AG04450 (cell line): ENCODE data around the gene DAD1. TPM values are rescaled to one million over a fixed set of nuclear protein-coding genes. Genes with fewer than 3 reads are reported as not detected.
A peak's percentile ranks its signal among the peaks of the same experiment; 100 is the strongest.
"Not testable (repeated sequence)": the region's sequence is repeated elsewhere in the genome, so short reads cannot be mapped to it uniquely, and the experiment has no call there.

Experiments
- CTCF ChIA-PET: fragments of 300-600, 350-600 bp; formaldehyde crosslinking; extraction: SDS; loops from one replicate; lab custom pipeline; 2022; ENCODE audit warnings: antibody characterized with exemption, inconsistent platforms; lab: Charles Lee
- POLR2A ChIA-PET: fragments of 350-600 bp; formaldehyde crosslinking; extraction: SDS; loops from one replicate; lab custom pipeline; 2021; ENCODE audit warnings: antibody characterized with exemption, inconsistent platforms; lab: Yijun Ruan, JAX
- DNase-seq: peaks from one replicate; pipeline ENCODE4 v3.0.0-alpha.2; 2011; ENCODE audit warnings: low read depth, low spot score
- H3K27ac ChIP-seq: one replicate; pipeline ENCODE4 v1.5.1; 2012; ENCODE audit warnings: low read depth, low read length, control low read depth
- H3K27me3 ChIP-seq: one replicate; pipeline ENCODE4 v1.6.0; 2012; ENCODE audit warnings: low read length; ENCODE audit not compliant: control insufficient read depth, insufficient read depth
- H3K4me3 ChIP-seq: 2 replicates; pipeline ENCODE4 v1.5.1; 2011; ENCODE audit warnings: mild to moderate bottlenecking, low read depth, low read length, control low read depth
- H3K9me3 ChIP-seq: 2 replicates; pipeline ENCODE4 v1.5.1; 2012; ENCODE audit warnings: low read length; ENCODE audit not compliant: control insufficient read depth, insufficient read depth
- CTCF ChIP-seq: IDR thresholded peaks from 2 replicates; pipeline ENCODE4 v1.5.1; 2011; ENCODE audit warnings: low read depth, low read length, control low read depth, inconsistent platforms
- polyA plus RNA-seq: library from polyadenylated mRNA; depleted of rRNA; stranded (reverse); fragments of >200 nt; gene quantifications from 2 replicates; pipeline ENCODE4 v1.2.3, GENCODE V29; 2011

The DAD1 gene
- polyA plus RNA-seq, 1 experiment = 467 TPM

- H3K27ac ChIP-seq = peak overlapping the region; percentile 84
- H3K27me3 ChIP-seq = no peaks in the 10 kb centered on the region
- no peaks in the 10 kb centered on the region for H3K9me3 ChIP-seq
- POLR2A ChIA-PET = interaction anchor here (0.6 to 1.7 kb wide), 4 partner anchors 10 to 263 kb away, joined by 3 to 12 read pairs (median 3); partner anchors contain the start of genes ABHD4 and OXA1L
- no peak for TF ChIP-seq CTCF
- CTCF ChIA-PET = interaction anchor here (1.0 to 4.9 kb wide), 9 partner anchors 12 to 469 kb away, joined by 3 to 55 read pairs (median 16); partner anchors contain the start of genes ABHD4, OXA1L and PRMT5
- H3K4me3 ChIP-seq = peak overlapping the region; percentile 98
- no peak for DNase-seq
These were observed 413 bp downstream of the DAD1 start for GRCh38 chr14:22588526-22589095.

DNA sequence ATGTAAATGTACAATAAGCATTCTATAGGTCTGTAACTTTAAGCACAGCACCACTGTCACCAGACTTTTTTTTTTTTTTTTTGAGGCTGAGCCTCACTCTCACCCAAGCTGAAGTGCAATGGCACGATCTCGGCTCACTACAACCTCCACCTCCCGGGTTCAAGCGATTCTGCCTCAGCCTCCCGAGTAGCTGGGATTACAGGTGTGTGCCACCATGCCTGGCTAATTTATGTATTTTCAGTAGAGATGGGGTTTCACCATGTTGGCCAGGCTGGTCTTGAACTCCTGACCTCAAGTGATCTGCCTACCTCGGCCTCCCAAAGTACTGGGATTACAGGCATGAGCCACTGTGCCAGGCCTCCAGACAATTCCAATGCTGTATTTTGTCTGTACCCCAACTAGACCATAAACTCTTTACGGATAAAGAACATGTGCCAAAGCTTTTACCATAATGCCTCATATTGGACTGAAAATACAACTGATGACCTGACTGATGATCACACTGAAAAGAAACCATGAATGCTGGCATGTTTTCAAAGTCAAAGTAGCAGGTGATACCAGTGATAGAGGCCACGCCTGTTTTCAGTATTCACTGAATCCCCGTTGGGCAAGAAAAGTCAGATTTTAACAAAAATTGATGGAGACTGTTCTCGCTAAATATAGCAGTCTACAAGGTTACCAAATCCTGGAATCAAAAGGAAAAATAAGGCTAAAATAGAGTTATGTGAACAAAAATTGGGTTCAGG is 1.2 kb downstream of the DAD1 start:
- not testable (repeated sequence) for H3K27ac ChIP-seq, H3K9me3 ChIP-seq, H3K27me3 ChIP-seq, DNase-seq
- ChIA-PET POLR2A (interaction anchor here (0.6 kb wide), 1 partner anchor 15 kb away, joined by 3 read pairs; no protein-coding TSS in a partner anchor), CTCF (interaction anchor here (0.7 to 4.9 kb wide), 5 partner anchors 12 to 261 kb away, joined by 4 to 55 read pairs (median 21); partner anchors contain the start of gene ABHD4)
- H3K4me3 ChIP-seq = peak overlapping the region; percentile 98

GRCh38 chr14:22587247-22587646 is 1.8 kb downstream of the DAD1 start:
- H3K27me3 ChIP-seq = no peaks in the 10 kb centered on the region
- ChIA-PET POLR2A (no interaction called here), CTCF (interaction anchor here (1.5 to 4.9 kb wide), 3 partner anchors 16 to 286 kb away, joined by 4 to 55 read pairs (median 16); no protein-coding TSS in a partner anchor)
- no peak for DNase-seq
- TF ChIP-seq CTCF = no peak
- no peak overlapping the region; the same call in 1 of the 2 replicates for H3K4me3 ChIP-seq
- H3K9me3 ChIP-seq = no peaks in the 10 kb centered on the region
- H3K27ac ChIP-seq = no peak overlapping the region

GRCh38 chr14:22583994-22584393 is 5.0 kb downstream of the DAD1 start:
- DNase-seq = no peak
- H3K27ac ChIP-seq = no peak overlapping the region
- no peaks in the 10 kb centered on the region for H3K9me3 ChIP-seq
- ChIA-PET CTCF (interaction anchor here (1.1 to 4.5 kb wide), 2 partner anchors 13 to 27 kb away, joined by 3 to 34 read pairs; no protein-coding TSS in a partner anchor), POLR2A (no interaction called here)
- no peak overlapping the region for H3K4me3 ChIP-seq
- H3K27me3 ChIP-seq = no peaks in the 10 kb centered on the region
- TF ChIP-seq CTCF = no peak

DNA sequence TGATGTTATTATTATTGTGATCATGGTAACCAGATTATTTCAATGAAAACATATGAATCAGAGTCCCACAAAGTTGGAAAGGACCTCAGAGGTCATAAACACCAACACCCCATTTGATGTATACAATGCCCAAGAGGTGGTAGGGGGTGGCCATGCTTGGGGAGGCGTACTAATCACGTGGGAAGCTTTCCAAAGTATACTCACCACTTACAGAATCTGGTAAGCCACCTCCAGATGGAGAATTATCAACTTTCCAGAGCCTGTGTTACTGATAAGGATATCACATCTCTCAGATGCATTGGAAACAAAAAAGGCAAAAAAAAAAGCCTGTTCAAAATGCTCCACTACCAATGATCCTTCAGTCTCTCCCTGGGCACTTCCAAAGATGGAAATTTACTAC is 8.4 kb downstream of the DAD1 start:
- no peaks in the 10 kb centered on the region for H3K27me3 ChIP-seq
- no peak for DNase-seq
- POLR2A ChIA-PET = no interaction called here
- CTCF ChIA-PET = interaction anchor here (0.6 to 2.3 kb wide), 5 partner anchors 9 to 137 kb away, joined by 3 to 8 read pairs (median 4); no protein-coding TSS in a partner anchor
- H3K27ac ChIP-seq = no peak overlapping the region
- H3K9me3 ChIP-seq = no peaks in the 10 kb centered on the region
- TF ChIP-seq CTCF = no peak
- H3K4me3 ChIP-seq = no peak overlapping the region
